H9 (cell line): ENCODE data around the gene MISP. TPM values are rescaled to one million over a fixed set of nuclear protein-coding genes. Genes with fewer than 3 reads are reported as not detected.

ENCODE experiments used
- DNase-seq: peaks from one replicate; pipeline ENCODE4 v3.0.0-alpha.2; 2017
- H2AFZ ChIP-seq: one replicate; pipeline ENCODE4 v1.6.1; 2013; ENCODE audit warnings: mild to moderate bottlenecking, low read length, control low read depth, moderate library complexity
- H2AK5ac ChIP-seq: 2 replicates; pipeline ENCODE4 v1.6.1; 2013; ENCODE audit warnings: low read length, control low read depth, mixed read lengths; ENCODE audit not compliant: insufficient read length
- H2BK120ac ChIP-seq: one replicate; pipeline ENCODE4 v1.6.1; 2013; ENCODE audit warnings: low read depth, mild to moderate bottlenecking, low read length, control low read depth, inconsistent platforms; ENCODE audit not compliant: poor library complexity, severe bottlenecking
- H2BK12ac ChIP-seq: 2 replicates; pipeline ENCODE4 v1.6.1; 2013; ENCODE audit warnings: low read length, control low read depth, mixed read lengths, low read depth; ENCODE audit not compliant: insufficient read length
- H2BK15ac ChIP-seq: 2 replicates; pipeline ENCODE4 v1.6.1; 2013; ENCODE audit warnings: low read depth, low read length, control low read depth
- H2BK20ac ChIP-seq: one replicate; pipeline ENCODE4 v1.6.1; 2013; ENCODE audit warnings: low read depth, mild to moderate bottlenecking, low read length, control low read depth, inconsistent platforms; ENCODE audit not compliant: poor library complexity, severe bottlenecking
- H2BK5ac ChIP-seq: 2 replicates; pipeline ENCODE4 v1.6.1; 2013; ENCODE audit warnings: low read length, control low read depth, mixed read lengths; ENCODE audit not compliant: insufficient read length
- H3K14ac ChIP-seq: 2 replicates; pipeline ENCODE4 v1.6.1; 2013; ENCODE audit warnings: low read length, control low read depth; ENCODE audit not compliant: insufficient read depth
- H3K18ac ChIP-seq: 2 replicates; pipeline ENCODE4 v1.6.1; 2013; ENCODE audit warnings: low read depth, mild to moderate bottlenecking, mixed read lengths, low read length, control low read depth; ENCODE audit not compliant: insufficient read length
- H3K23ac ChIP-seq: 2 replicates; pipeline ENCODE4 v1.6.1; 2013; ENCODE audit warnings: low read length, control low read depth, mixed read lengths, low read depth; ENCODE audit not compliant: insufficient read length
- H3K23me2 ChIP-seq: 2 replicates; pipeline ENCODE4 v1.6.1; 2013; ENCODE audit warnings: low read depth, mild to moderate bottlenecking, mixed read lengths, low read length, control low read depth; ENCODE audit not compliant: insufficient read length, poor library complexity, severe bottlenecking
- H3K27ac ChIP-seq: 2 replicates; pipeline ENCODE4 v1.5.1; 2013; ENCODE audit warnings: low read length, control low read depth, mixed read lengths, low read depth; ENCODE audit not compliant: insufficient read length
- H3K27me3 ChIP-seq: 2 replicates; pipeline ENCODE4 v1.6.1; 2013; ENCODE audit warnings: low read length, control low read depth, inconsistent platforms; ENCODE audit not compliant: insufficient read depth
- H3K4ac ChIP-seq: 2 replicates; pipeline ENCODE4 v1.6.1; 2013; ENCODE audit warnings: low read depth, mild to moderate bottlenecking, control low read depth, inconsistent platforms, low read length, moderate library complexity
- H3K4me1 ChIP-seq: 2 replicates; pipeline ENCODE4 v1.6.1; 2013; ENCODE audit warnings: low read length, control low read depth, inconsistent platforms; ENCODE audit not compliant: insufficient read depth
- H3K4me2 ChIP-seq: 2 replicates; pipeline ENCODE4 v1.6.1; 2013; ENCODE audit warnings: low read length, control low read depth, mixed read lengths; ENCODE audit not compliant: insufficient read length, insufficient read depth
- H3K56ac ChIP-seq: 2 replicates; pipeline ENCODE4 v1.6.1; 2013; ENCODE audit warnings: low read depth, mild to moderate bottlenecking, mixed read lengths, low read length, control low read depth; ENCODE audit not compliant: insufficient read length
- H3K79me1 ChIP-seq: 2 replicates; pipeline ENCODE4 v1.6.1; 2013; ENCODE audit warnings: low read depth, mild to moderate bottlenecking, moderate library complexity, low read length, control low read depth, inconsistent platforms; ENCODE audit not compliant: insufficient read depth, poor library complexity, severe bottlenecking
- H3K79me2 ChIP-seq: 2 replicates; pipeline ENCODE4 v1.6.1; 2013; ENCODE audit warnings: low read length, control low read depth, inconsistent platforms; ENCODE audit not compliant: insufficient read depth
- H3K9ac ChIP-seq: 2 replicates; pipeline ENCODE4 v1.6.1; 2013; ENCODE audit warnings: low read length, control low read depth, mixed read lengths; ENCODE audit not compliant: insufficient read length; ENCODE audit errors: extremely low read depth
- H3K9me3 ChIP-seq: one replicate; pipeline ENCODE4 v1.6.1; 2013; ENCODE audit warnings: low read depth, low read length, inconsistent platforms; ENCODE audit not compliant: control insufficient read depth
- H3T11ph ChIP-seq: one replicate; pipeline ENCODE4 v1.6.1; 2013; ENCODE audit warnings: mild to moderate bottlenecking, low read length, control low read depth, inconsistent platforms
- H4K20me1 ChIP-seq: one replicate; pipeline ENCODE4 v1.6.1; 2013; ENCODE audit not compliant: control insufficient read depth, insufficient read length, insufficient read depth
- H4K5ac ChIP-seq: 2 replicates; pipeline ENCODE4 v1.6.1; 2013; ENCODE audit warnings: low read depth, mild to moderate bottlenecking, mixed read lengths, low read length, control low read depth; ENCODE audit not compliant: insufficient read length
- H4K8ac ChIP-seq: replicated peaks from 2 replicates; pipeline ENCODE4 v1.6.1; 2013; ENCODE audit warnings: low read length, control low read depth, mixed read lengths, low read depth; ENCODE audit not compliant: insufficient read length
- H4K91ac ChIP-seq: 2 replicates; pipeline ENCODE4 v1.6.1; 2013; ENCODE audit warnings: low read depth, mild to moderate bottlenecking, moderate library complexity, mixed read lengths, low read length, control low read depth; ENCODE audit not compliant: insufficient read length
- H3K27ac Mint-ChIP-seq, 3 experiments: 2 replicates in 2 of 3; 3 replicates in 1 of 3; pipeline ENCODE4 v1.8.0; 2020 to 2021; ENCODE audit warnings: mixed read lengths in 3 of 3, mild to moderate bottlenecking in 1 of 3, moderate library complexity in 1 of 3
- H3K27me3 Mint-ChIP-seq: 2 replicates; pipeline ENCODE4 v1.8.0; 2021; ENCODE audit warnings: low read depth, mild to moderate bottlenecking, moderate library complexity, mixed read lengths
- H3K36me3 Mint-ChIP-seq, 3 experiments: 2 replicates in 2 of 3; 3 replicates in 1 of 3; pipeline ENCODE4 v1.8.0; 2020 to 2021; ENCODE audit warnings: low read depth in 3 of 3, mixed read lengths in 3 of 3; ENCODE audit not compliant: insufficient read depth in 1 of 3
- H3K4me1 Mint-ChIP-seq, 2 experiments: 2 replicates each; pipeline ENCODE4 v1.8.0; 2020; ENCODE audit warnings: mixed read lengths in 2 of 2
- H3K4me3 Mint-ChIP-seq, 2 experiments: 2 replicates in 1 of 2; 3 replicates in 1 of 2; pipeline ENCODE4 v1.8.0; 2020 to 2021; ENCODE audit warnings: mild to moderate bottlenecking in 2 of 2, mixed read lengths in 2 of 2, moderate library complexity in 1 of 2
- H3K9me3 Mint-ChIP-seq, 2 experiments: 2 replicates in 1 of 2; 3 replicates in 1 of 2; pipeline ENCODE4 v1.8.0; 2020; ENCODE audit warnings: mild to moderate bottlenecking in 2 of 2, mixed read lengths in 2 of 2, moderate library complexity in 1 of 2
- CTCF ChIP-seq: fragments of 200-600 bp; sonication (generic); conservative IDR thresholded peaks from 3 replicates; pipeline ENCODE4 v1.8.0; 2021; ENCODE audit warnings: antibody characterized with exemption, mild to moderate bottlenecking
- WGBS: extraction: QIAGEN DNeasy Blood & Tissue Kit; methylation state at CpG from one replicate; pipeline ENCODE4 v1.1.7; 2013; ENCODE audit warnings: missing lambda C conversion rate, low lambda C conversion rate, mixed read lengths; ENCODE audit not compliant: insufficient read length; ENCODE audit errors: extremely low coverage; 5-methylcytosine and 5-hydroxymethylcytosine counted together
- total RNA-seq: library from RNA; stranded (reverse); gene quantifications from 2 replicates; pipeline ENCODE4 v1.2.1, GENCODE V29; 2021

The MISP gene
- total RNA-seq, 1 experiment from 2014 or later: 0.44 TPM

GRCh38 chr19:787536-787935 is 36.6 kb downstream of the MISP start:
- Histone ChIP-seq H3K18ac (no peak overlapping the region), H2BK5ac (no peak overlapping the region), H2AK5ac (no peak overlapping the region), H2BK15ac (no peak overlapping the region), H3K14ac (no peak overlapping the region), H4K5ac (no peak overlapping the region), H3K56ac (no peak overlapping the region), H3K4me2 (no peak overlapping the region), H4K91ac (no peak overlapping the region), H3K79me1 (no peaks in the 10 kb centered on the region), H2AFZ (no peak overlapping the region), H2BK12ac (no peak overlapping the region), H3K9ac (no peak overlapping the region), H3K79me2 (no peaks in the 10 kb centered on the region), H3K23me2 (peaks cover 10% of the 10 kb centered on the region), H3T11ph (no peak overlapping the region), H4K20me1 (no peaks in the 10 kb centered on the region), H3K4me1 (no peaks in the 10 kb centered on the region; the same call in 1 of the 2 replicates), H3K27me3 (no peaks in the 10 kb centered on the region), H4K8ac (no peak overlapping the region), H3K9me3 (no peaks in the 10 kb centered on the region), H2BK20ac (no peak overlapping the region), H2BK120ac (no peak overlapping the region), H3K27ac (no peak overlapping the region), H3K23ac (no peak overlapping the region), H3K4ac (no peak overlapping the region)
- Mint-ChIP-seq H3K36me3 (peaks cover 0 to 7% (median 4%) of the 10 kb centered on the region in 3 experiments; a peak in 3 of 7 replicates), H3K9me3 (no peaks in the 10 kb centered on the region), H3K4me3 (no peak overlapping the region), H3K27me3 (no peaks in the 10 kb centered on the region), H3K4me1 (peaks cover 32 to 47% of the 10 kb centered on the region in 2 experiments), H3K27ac (peak overlapping the region in 1 of 3 experiments; percentile 95; a peak in 2 of 7 replicates)
- no peak for TF ChIP-seq CTCF
- no peak for DNase-seq
- no CpG with 5 or more reads among the region's 16 CpGs for WGBS
